K562 (cell line): ENCODE measurements around the gene UFSP1. TPM values are rescaled to one million over a fixed set of nuclear protein-coding genes. Genes with fewer than 3 reads are reported as not detected.

Source experiments
- BCOR ChIP-seq: fragments of 450-650 bp; IDR thresholded peaks from 2 replicates; pipeline ENCODE4 v1.6.1; 2016
- ELK1 ChIP-seq: sonication (generic); formaldehyde crosslinking; IDR thresholded peaks from 2 replicates; pipeline ENCODE4 v1.8.1; 2022; ENCODE audit warnings: missing genetic modification reagents
- FOS ChIP-seq: IDR thresholded peaks from 3 replicates; pipeline ENCODE4 v1.6.1; 2011; ENCODE audit not compliant: insufficient read length; ENCODE audit errors: extremely low read depth
- GTF2E2 ChIP-seq: fragments of 200-800 bp; sonication (Bioruptor generic); IDR thresholded peaks from 2 replicates; pipeline ENCODE4 v1.6.1; 2016; ENCODE audit warnings: missing genetic modification characterization, missing compliant biosample characterization
- MECOM ChIP-seq: fragments of 250-450 bp; sonication (Bioruptor Pico); IDR thresholded peaks from 2 replicates; pipeline ENCODE4 v1.8.0; 2022; ENCODE audit warnings: inconsistent platforms
- NFE2L1 ChIP-seq: fragments of 450-650 bp; IDR thresholded peaks from 2 replicates; pipeline ENCODE4 v1.6.1; 2016; ENCODE audit warnings: missing genetic modification characterization, low read depth, mild to moderate bottlenecking, missing compliant biosample characterization, moderate library complexity, borderline replicate concordance
- PHTF2 ChIP-seq: fragments of 250-450 bp; sonication (Bioruptor Pico); IDR thresholded peaks from 2 replicates; pipeline ENCODE4 v1.5.0; 2021; ENCODE audit warnings: mild to moderate bottlenecking
- POLR2H ChIP-seq: IDR thresholded peaks from 2 replicates; pipeline ENCODE4 v1.6.1; 2016; ENCODE audit warnings: missing genetic modification characterization, low read depth, mild to moderate bottlenecking, control low read depth, missing compliant biosample characterization, moderate library complexity
- RBFOX2 ChIP-seq: fragments of 200-400 bp; formaldehyde crosslinking; IDR thresholded peaks from 2 replicates; pipeline ENCODE4 v1.6.1; 2017; ENCODE audit warnings: low read depth, mild to moderate bottlenecking, low read length, moderate library complexity
- RREB1 ChIP-seq: fragments of 250-450 bp; sonication (Bioruptor Pico); IDR thresholded peaks from 2 replicates; pipeline ENCODE4 v1.4.0; 2020
- SLC30A9 ChIP-seq: fragments of 250-450 bp; sonication (Bioruptor Pico); IDR thresholded peaks from 2 replicates; pipeline ENCODE4 v1.8.0; 2022; ENCODE audit warnings: mild to moderate bottlenecking, moderate library complexity
- SREBF2 ChIP-seq: sonication (generic); formaldehyde crosslinking; IDR thresholded peaks from 2 replicates; pipeline ENCODE4 v1.4.0; 2020; ENCODE audit warnings: mild to moderate bottlenecking, missing genetic modification reagents
- TAF1 ChIP-seq: IDR thresholded peaks from 2 replicates; pipeline ENCODE4 v1.6.1; 2011; ENCODE audit warnings: mild to moderate bottlenecking, low read length, moderate library complexity; ENCODE audit not compliant: insufficient read depth, control insufficient read depth, severe bottlenecking; ENCODE audit errors: extremely low read depth
- TAF15 ChIP-seq: fragments of 200-400 bp; formaldehyde crosslinking; IDR thresholded peaks from 2 replicates; pipeline ENCODE4 v1.6.1; 2017; ENCODE audit warnings: mild to moderate bottlenecking, low read depth, low read length, moderate library complexity
- TCFL5 ChIP-seq: fragments of 250-450 bp; sonication (Bioruptor Pico); conservative IDR thresholded peaks from 2 replicates; pipeline ENCODE4 v1.6.1; 2021; ENCODE audit warnings: mild to moderate bottlenecking, moderate library complexity, matching md5 sums
- TEAD2 ChIP-seq: fragments of 450-650 bp; IDR thresholded peaks from 2 replicates; pipeline ENCODE4 v1.6.1; 2016; ENCODE audit warnings: missing genetic modification characterization, control low read depth, missing compliant biosample characterization
- THRB ChIP-seq: fragments of 450-650 bp; formaldehyde crosslinking; conservative IDR thresholded peaks from 2 replicates; pipeline ENCODE4 v1.4.0; 2022; ENCODE audit warnings: mild to moderate bottlenecking, missing genetic modification characterization
- U2AF1 ChIP-seq: fragments of 200-400 bp; formaldehyde crosslinking; optimal IDR thresholded peaks from 2 replicates; pipeline ENCODE3; 2017; ENCODE audit warnings: mild to moderate bottlenecking, low read depth, low read length, moderate library complexity
- ZNF197 ChIP-seq: fragments of 200-800 bp; sonication (Bioruptor generic); IDR thresholded peaks from 2 replicates; pipeline ENCODE4 v1.6.1; 2016; ENCODE audit warnings: low read depth, missing genetic modification characterization, missing compliant biosample characterization
- ZNF217 ChIP-seq: sonication (generic); formaldehyde crosslinking; IDR thresholded peaks from 2 replicates; pipeline ENCODE4 v1.8.0; 2022; ENCODE audit warnings: mild to moderate bottlenecking, missing genetic modification reagents
- ZNF764 ChIP-seq: fragments of 250-450 bp; sonication (Bioruptor Pico); IDR thresholded peaks from 2 replicates; pipeline ENCODE4 v1.4.0; 2020; ENCODE audit warnings: low read depth, mild to moderate bottlenecking, moderate library complexity
- polyA plus RNA-seq, 8 experiments: library from polyadenylated mRNA; depleted of rRNA in 4 of 8; stranded (reverse) in 5 of 8; unstranded in 3 of 8; fragments of >200 nt; fragmentation: Nextera tagmentation in 2 of 8; fragmentation: Illumina TruSeq in 1 of 8; extraction: Ambion mirVana in 2 of 8; extraction: Trizol in 1 of 8; gene quantifications; 2 replicates each; pipeline versions ENCODE4 v1.2.1 to v1.2.3, GENCODE V29; 2011 to 2014; ENCODE audit warnings: inconsistent platforms in 1 of 8, missing spikeins in 1 of 8
- total RNA-seq, 7 experiments: library from RNA; depleted of rRNA in 6 of 7; stranded (reverse); fragments of >200 nt in 6 of 7; fragmentation: Illumina TruSeq in 2 of 7; extraction: Trizol in 2 of 7; gene quantifications; 2 replicates each; pipeline versions ENCODE4 v1.2.1 to v1.2.3, GENCODE V29; 2011 to 2021; ENCODE audit warnings: low replicate concordance in 1 of 7

Gene UFSP1
- total and polyA plus RNA-seq, 9 of the 15 experiments (the other 6 are each of a cell fraction or from before 2014, with no cell fraction given) = 0.50 to 18.8 (median 2.1) TPM

- TF ChIP-seq POLR2H (tag) = peak; percentile 66; the same call in 1 of the 2 replicates
- TF ChIP-seq TEAD2 (tag) = peak; percentile 99
- no peak for TF ChIP-seq U2AF1
- 0 out of 2 replicates have a peak, but pooled peaks have one; percentile 32 for TF ChIP-seq RREB1
- TF ChIP-seq FOS = no peak
- TF ChIP-seq TAF1 = peak; percentile 68
- TF ChIP-seq SREBF2 (CRISPR knock-in tag) = no peak
- TF ChIP-seq MECOM (CRISPR knock-in tag) = peak; percentile 12; the same call in 1 of the 2 replicates
- no peak for TF ChIP-seq ZNF197 (CRISPR knock-in tag)
- TF ChIP-seq ZNF764 (CRISPR knock-in tag) = no peak
- TF ChIP-seq PHTF2 = no peak
- no peak for TF ChIP-seq SLC30A9 (CRISPR knock-in tag)
- TF ChIP-seq THRB (CRISPR knock-in tag) = no peak
- TF ChIP-seq RBFOX2 = peak; percentile 84
- no peak for TF ChIP-seq ZNF217 (CRISPR knock-in tag)
- TF ChIP-seq GTF2E2 (tag) = peak; percentile 73
- no peak for TF ChIP-seq NFE2L1 (tag)
- TF ChIP-seq BCOR = no peak
- no peak for TF ChIP-seq TCFL5 (CRISPR knock-in tag)
- TF ChIP-seq ELK1 = no peak
- no peak for TF ChIP-seq TAF15
Measured at GRCh38 chr7:100867040-100867775, 22.3 kb downstream of the UFSP1 start, which contains the start of gene TRIP6 (continued).
